Measurements from ENCODE around the gene CAMTA1. TPM values are rescaled to one million over a fixed set of nuclear protein-coding genes. Genes with fewer than 3 reads are reported as not detected.

Gene CAMTA1
- total RNA-seq, 6 experiments from 2014 or later, result 78.1 to 96.6 (median 86.1) TPM

DNA sequence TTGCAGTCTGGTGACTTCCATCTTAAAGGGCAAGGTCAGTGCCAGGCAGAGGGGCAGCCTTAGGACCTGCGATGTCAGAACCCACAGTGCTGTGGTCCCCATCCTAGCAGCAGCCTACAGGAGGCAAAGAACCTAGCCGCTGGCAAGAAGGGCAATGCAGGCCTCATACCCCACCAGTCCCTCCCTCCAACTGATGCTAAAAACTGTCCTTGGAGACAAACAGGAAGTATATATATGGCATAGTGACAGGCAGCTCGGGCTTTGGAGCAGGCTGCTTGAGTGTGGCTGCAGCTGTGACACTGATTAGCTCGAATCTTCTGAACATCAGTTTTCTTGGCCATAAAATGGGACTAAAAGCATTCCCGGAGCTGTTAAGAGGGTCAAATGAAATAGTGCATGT is 829.9 kb downstream of the CAMTA1 start:
- Mint-ChIP-seq H3K4me1 (ENCODE audit: low read depth) (no peaks in the 10 kb centered on the region), H3K9me3 (no peaks in the 10 kb centered on the region), H3K27ac (no peak overlapping the region), H3K27me3 (ENCODE audit: insufficient read depth) (peaks cover 33% of the 10 kb centered on the region), H3K36me3 (ENCODE audit: low read depth) (no peaks in the 10 kb centered on the region), H3K4me3 (no peak overlapping the region)
- TF ChIP-seq CTCF (IDR thresholded peaks at IDR 0.05), result no peak
- no peak for DNase-seq

DNA sequence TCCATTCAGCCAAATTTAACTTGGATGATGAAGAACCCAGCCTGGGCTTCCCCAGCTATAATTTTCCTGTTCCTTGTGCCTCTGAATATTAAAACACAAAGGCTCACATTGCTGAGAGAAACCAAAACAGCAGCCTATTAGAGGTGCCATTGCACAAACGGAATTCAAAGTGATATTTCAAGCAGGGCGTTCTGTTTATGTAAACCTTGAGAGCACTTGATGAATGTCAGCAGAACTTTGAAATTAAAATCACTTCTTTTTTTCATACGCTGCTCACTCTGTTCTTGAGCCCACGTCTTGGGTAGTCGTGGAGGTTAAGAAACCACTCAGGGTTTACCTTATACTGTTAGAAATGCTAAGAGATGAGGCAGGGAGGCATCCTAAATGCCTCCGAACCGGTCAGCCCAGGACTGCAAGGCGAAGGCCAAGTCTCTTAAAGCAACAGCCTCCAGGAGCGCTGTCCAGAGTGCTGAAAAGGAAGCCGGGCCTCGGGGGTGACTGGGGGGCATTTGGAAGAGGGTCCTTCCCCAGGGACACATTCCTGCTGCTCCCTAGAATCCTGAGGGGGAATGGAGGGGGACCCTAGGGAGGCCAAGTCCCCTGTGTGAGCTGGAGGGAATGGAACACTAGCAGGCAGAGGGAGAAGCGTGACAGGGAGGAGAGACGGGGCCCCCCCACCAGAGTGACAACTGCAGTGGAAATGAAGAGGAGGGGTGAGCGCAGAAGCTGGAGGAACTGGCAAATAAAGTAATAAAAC is 831.0 kb downstream of the CAMTA1 start:
- no peaks in the 10 kb centered on the region for H3K9me3 Mint-ChIP-seq
- TF ChIP-seq CTCF (IDR thresholded peaks at IDR 0.05), result no peak
- H3K4me3 Mint-ChIP-seq, result no peak overlapping the region
- no peak overlapping the region for H3K27ac Mint-ChIP-seq
- H3K27me3 Mint-ChIP-seq (ENCODE audit: insufficient read depth), result peaks cover 34% of the 10 kb centered on the region
- no peak for DNase-seq
- no peaks in the 10 kb centered on the region for H3K4me1 Mint-ChIP-seq (ENCODE audit: low read depth)
- H3K36me3 Mint-ChIP-seq (ENCODE audit: low read depth), result no peaks in the 10 kb centered on the region

DNA sequence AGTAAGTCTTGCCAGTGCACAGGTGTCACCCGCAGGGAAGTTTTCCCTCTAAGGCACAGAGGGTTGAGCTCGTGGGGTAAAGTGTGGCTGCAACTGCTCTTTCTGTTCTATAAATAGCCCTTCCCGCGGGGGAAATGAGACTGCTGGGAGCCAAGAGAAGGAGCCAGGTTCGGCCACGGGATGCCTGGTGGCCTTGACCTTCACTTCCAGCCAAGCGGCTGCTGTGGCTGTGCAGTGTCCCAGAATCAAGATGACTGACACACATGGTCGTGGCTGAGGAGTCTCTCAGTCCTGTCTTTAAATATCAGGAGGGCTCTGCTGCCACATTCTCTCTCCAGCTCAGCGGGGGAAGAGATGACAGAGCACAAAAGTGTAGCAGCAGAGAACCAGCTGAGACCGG is 831.7 kb downstream of the CAMTA1 start:
- no peak for TF ChIP-seq CTCF (IDR thresholded peaks at IDR 0.05)
- Mint-ChIP-seq H3K9me3 (no peaks in the 10 kb centered on the region), H3K36me3 (ENCODE audit: low read depth) (no peaks in the 10 kb centered on the region), H3K4me1 (ENCODE audit: low read depth) (peaks cover 5% of the 10 kb centered on the region; the same call in 1 of the 2 replicates), H3K4me3 (no peak overlapping the region), H3K27ac (no peak overlapping the region), H3K27me3 (ENCODE audit: insufficient read depth) (peaks cover 27% of the 10 kb centered on the region)
- DNase-seq, result no peak

DNA sequence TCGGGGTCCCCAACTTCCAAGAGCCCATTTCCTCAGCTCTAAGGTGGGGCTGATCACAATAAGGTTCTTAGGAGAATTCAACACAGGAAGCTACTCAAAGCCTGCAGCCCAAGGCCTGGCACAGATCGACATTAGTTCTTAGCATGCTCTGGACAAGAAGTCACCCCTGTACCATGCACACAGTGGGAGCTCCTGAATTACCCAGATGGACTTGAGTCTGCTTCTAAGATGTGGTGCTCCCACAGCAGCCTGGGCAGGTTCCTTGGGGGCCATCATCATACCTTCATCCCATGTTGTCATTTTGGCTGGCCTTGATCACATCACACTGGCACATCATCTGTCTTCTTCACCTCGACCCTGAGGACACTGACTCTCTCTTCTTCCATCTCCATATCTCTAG is 832.6 kb downstream of the CAMTA1 start:
- Mint-ChIP-seq H3K9me3 (no peaks in the 10 kb centered on the region), H3K4me1 (ENCODE audit: low read depth) (peaks cover 8% of the 10 kb centered on the region; the same call in 1 of the 2 replicates), H3K27ac (no peak overlapping the region), H3K36me3 (ENCODE audit: low read depth) (no peaks in the 10 kb centered on the region), H3K4me3 (no peak overlapping the region), H3K27me3 (ENCODE audit: insufficient read depth) (peaks cover 28% of the 10 kb centered on the region)
- no peak for TF ChIP-seq CTCF (IDR thresholded peaks at IDR 0.05)
- DNase-seq, result no peak

DNA sequence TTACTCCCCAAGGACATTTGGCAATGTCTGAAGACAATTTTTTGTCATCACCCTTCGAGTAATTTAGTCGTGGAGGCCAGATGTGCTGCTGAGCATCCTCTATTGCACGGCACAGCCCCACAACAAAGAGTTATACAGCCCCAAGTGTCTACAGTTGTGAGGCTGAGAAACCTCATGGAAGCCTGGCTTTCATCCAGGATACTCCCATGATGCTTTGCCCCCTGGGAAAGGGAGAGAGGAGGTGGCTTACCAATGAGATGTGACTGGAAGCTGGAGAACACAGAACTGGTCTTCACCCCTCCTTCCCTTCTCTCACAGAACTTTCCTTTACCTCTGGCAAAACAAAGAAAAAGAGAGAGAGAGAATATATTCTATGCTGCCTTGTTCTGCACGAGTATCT is 834.9 kb downstream of the CAMTA1 start:
- Mint-ChIP-seq H3K27ac (no peak overlapping the region), H3K4me3 (no peak overlapping the region), H3K27me3 (ENCODE audit: insufficient read depth) (peaks cover 36% of the 10 kb centered on the region), H3K36me3 (ENCODE audit: low read depth) (no peaks in the 10 kb centered on the region), H3K4me1 (ENCODE audit: low read depth) (peaks cover 8% of the 10 kb centered on the region; the same call in 1 of the 2 replicates), H3K9me3 (no peaks in the 10 kb centered on the region)
- DNase-seq, result no peak
- TF ChIP-seq CTCF (IDR thresholded peaks at IDR 0.05), result no peak
